HG02623 (cell line): Measurements from ENCODE around the gene CC2D1B.

ENCODE experiments used
- ATAC-seq: cut with Tn5 transposase; IDR thresholded peaks from one replicate; pipeline ENCODE4 v1.9.1; 2021; ENCODE audit warnings: moderate library complexity; ENCODE audit not compliant: unreplicated experiment

CC2D1B gene

DNA sequence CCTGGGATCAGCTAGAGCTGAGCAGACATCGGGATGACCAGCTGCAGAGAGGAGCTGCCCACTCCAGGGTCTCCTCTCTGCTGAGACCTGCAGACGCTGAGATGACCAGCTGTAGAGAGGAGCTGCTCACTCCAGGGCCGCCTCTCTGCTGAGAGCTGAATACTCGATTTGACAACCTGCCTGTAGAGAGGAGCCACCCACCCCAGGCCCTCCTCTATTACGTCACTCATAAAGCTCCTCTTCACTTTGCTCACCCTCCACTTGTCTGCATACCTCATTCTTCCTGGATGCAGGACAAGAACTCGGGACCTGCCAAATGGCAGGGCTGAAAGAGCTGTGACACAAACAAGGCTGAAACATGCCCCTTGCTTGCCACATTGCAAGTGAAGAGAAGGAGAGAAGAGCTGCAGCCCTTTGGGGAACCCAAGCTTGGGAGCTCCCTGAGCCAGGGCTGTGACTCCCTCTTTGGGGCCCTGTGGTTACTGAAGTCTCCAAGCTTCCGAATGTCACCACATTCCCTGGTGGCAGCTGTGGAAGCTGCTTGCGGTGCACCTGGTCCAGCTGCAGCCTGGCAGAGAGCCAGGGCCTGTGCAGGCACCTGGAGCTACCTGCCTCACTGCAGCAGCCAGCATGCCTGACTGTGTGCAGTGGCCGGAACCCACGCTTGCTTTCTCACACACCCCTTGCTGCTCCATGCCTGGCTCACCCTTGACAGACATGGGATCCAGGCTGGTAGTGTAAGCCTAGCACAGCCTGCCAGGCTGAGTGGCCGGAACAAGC lies 59.6 kb downstream of the CC2D1B start:
- no peak for ATAC-seq

GRCh38 chr1:52305417-52306226 lies 60.4 kb downstream of the CC2D1B start:
- ATAC-seq: no peak
